H1 (cell line): ENCODE data around the gene ANKRD9. TPM values are rescaled to one million over a fixed set of nuclear protein-coding genes. Genes with fewer than 3 reads are reported as not detected.

Experiments used
- ATF3 ChIP-seq: IDR thresholded peaks from 2 replicates; pipeline ENCODE4 v1.6.1; 2011; ENCODE audit warnings: low read depth, mild to moderate bottlenecking, low read length; ENCODE audit not compliant: insufficient read depth
- BCL11A ChIP-seq, 2 experiments: IDR thresholded peaks; one replicate each; pipeline ENCODE4 v1.6.1; 2011; ENCODE audit warnings: low read depth in 2 of 2, low read length in 2 of 2, mild to moderate bottlenecking in 2 of 2
- CEBPB ChIP-seq: IDR thresholded peaks from 2 replicates; pipeline ENCODE4 v1.6.1; 2012; ENCODE audit warnings: low read depth, low read length
- JUN ChIP-seq: IDR thresholded peaks from 2 replicates; pipeline ENCODE4 v1.6.1; 2011; ENCODE audit warnings: low read depth, mild to moderate bottlenecking, improper control_type of control experiment, low read length
- TEAD4 ChIP-seq: IDR thresholded peaks from 2 replicates; pipeline ENCODE4 v1.6.1; 2012; ENCODE audit warnings: low read depth, low read length, inconsistent platforms, mixed read lengths
- USF2 ChIP-seq: IDR thresholded peaks from 2 replicates; pipeline ENCODE4 v1.6.1; 2011; ENCODE audit warnings: low read length, improper control_type of control experiment
- polyA plus RNA-seq, 7 experiments: library from polyadenylated mRNA; depleted of rRNA in 3 of 7; stranded (reverse) in 5 of 7; unstranded in 2 of 7; fragments of >200 nt in 5 of 7; fragments of 200-250 nt in 2 of 7; gene quantifications; 1 replicate in 5 of 7; 2 replicates in 1 of 7; 4 replicates in 1 of 7; pipeline versions ENCODE4 v1.2.1 to v1.2.3, GENCODE V29; 2011 to 2013; ENCODE audit warnings: missing spikeins in 2 of 7, mixed read lengths in 2 of 7
- total RNA-seq: library from RNA; stranded (reverse); fragmentation: NEBNext Ultra II Directional; extraction: Animal tissue kit (Norgen Biotek cat#: 25700); gene quantifications from 2 replicates; pipeline ENCODE4 v1.2.1, GENCODE V29; 2021

Gene ANKRD9
- total and polyA plus RNA-seq, 2 of the 8 experiments (the other 6 are each of a cell fraction or from before 2014, with no cell fraction given) = 37.0 to 41.8 TPM

- TF ChIP-seq TEAD4 = no peak
- TF ChIP-seq ATF3 = no peak
- TF ChIP-seq JUN = no peak
- TF ChIP-seq CEBPB = no peak
- no peak for TF ChIP-seq USF2
- no peak for TF ChIP-seq BCL11A (IDR thresholded peaks at IDR 0.05; ENCODE audit: low read depth in 2 of 2, low read length in 2 of 2)
Measured at GRCh38 chr14:102484316-102484715, 25.3 kb downstream of the ANKRD9 start (continued).
